Globus pallidus (tissue), 1 donor: ENCODE measurements around the gene RGS3.

ENCODE experiments used
- DNase-seq: peaks from one replicate; pipeline ENCODE4 v3.0.0-alpha.2; 2015; ENCODE audit warnings: low spot score

The RGS3 gene

DNA sequence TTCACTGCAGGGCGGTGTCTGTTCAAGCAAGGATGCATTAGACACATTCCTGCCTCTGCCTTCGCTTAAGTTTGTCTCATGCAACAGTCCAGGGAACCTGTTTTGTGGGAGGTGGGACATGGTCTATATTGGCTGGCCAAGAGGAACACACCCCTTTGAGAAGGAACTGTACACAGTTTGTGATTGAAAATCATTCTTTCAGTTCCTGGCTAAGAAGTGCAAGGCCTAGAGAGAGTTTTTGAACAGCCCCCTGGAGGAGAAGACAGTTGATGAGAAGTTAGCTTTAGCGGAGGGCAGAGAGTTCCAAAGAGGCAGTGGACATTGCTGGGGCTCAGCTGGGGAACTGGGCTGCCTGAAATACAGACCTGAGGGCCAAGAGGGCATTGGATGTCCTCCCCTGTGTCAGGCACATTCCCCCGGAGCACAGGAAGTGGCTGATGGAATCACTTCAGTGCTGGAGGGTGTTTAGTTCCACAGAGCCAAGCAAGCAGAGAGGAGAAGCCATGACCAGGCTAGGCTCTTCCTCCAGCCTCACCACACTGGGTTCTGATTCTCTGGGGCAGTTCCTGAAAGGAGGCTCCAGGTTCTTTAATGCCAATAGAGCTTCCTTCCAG lies 66.6 kb downstream of the RGS3 start:
- no peak for DNase-seq

DNA sequence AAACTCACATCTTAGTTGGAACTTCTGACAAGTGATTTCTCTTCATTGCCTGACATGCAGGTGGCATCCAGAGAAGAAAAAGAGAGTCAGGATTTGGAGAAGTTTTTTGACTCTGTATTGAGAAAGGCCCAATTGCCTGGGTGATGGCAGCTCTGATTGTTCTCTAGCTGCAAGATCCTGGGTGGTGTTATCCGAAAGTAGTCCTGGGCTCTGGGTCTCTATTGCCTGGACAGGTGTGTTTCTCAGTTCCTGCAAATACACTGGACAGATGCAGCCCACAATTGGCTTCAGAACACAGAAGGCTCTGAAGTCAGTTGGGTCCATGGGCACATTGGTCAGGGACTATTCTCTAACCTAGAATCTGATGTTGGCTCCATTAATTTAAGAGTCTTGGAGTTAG lies 67.4 kb downstream of the RGS3 start:
- no peak for DNase-seq

DNA sequence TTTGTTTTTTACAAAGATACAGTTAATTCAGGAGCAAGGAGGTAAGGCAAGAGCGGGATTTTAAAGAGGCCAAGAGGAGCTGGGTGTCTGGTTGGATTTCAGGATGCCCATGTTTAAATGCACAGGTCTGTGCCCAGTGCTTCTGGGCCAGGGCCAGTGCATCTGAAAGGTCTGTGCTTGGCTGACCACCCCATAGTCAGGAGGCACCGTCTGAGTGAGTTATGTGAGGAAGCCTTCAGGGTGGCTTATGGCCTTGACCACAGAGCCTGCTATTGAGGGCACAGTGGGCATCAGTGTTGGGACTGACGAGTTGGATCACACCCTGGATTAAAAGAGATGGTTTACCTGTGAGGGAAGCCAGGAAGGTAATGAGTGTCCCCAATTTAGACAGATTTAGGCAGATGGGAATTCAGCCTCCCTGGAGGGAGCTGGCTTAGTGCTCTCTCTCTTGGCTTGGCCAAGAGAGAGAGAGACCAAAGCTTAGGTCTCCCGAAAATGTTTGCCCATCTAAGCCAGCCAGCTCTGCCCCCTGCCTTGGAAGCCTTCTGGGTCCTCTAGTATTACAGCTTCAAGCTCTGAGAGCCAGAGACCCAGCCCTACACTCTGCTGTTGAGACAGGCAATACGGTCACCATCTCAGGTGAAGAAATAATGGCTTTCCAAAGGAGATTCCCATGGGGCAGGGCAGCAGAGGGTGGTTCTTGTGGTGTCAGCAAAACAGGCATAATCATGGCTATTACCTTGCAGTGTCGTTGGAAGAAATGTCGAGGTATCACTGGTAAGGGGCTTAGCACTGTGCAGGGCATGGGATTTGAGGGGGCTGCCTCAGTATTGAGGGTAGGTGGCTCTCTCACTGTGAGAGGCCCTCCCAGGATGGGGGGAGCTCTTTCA lies 68.6 kb downstream of the RGS3 start:
- DNase-seq, result no peak

DNA sequence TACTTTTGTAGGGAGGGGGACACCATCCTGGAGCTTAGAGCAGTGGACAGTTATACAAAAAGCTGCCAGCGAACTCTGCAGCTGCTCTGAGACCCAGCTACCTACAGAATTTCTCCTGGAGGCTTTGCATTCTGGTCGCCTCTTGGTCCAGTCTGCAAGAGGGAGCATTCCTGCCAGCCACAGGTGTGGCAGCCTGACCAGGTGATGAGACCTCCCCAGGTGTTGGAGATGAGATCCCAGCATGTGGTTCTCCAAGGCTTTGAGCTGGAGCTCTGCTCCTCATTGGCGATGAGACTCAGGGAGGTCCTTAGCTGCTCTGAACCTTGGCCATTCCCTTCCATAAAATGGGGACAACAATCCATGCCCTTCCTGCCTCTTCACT lies 69.3 kb downstream of the RGS3 start:
- DNase-seq, result no peak

DNA sequence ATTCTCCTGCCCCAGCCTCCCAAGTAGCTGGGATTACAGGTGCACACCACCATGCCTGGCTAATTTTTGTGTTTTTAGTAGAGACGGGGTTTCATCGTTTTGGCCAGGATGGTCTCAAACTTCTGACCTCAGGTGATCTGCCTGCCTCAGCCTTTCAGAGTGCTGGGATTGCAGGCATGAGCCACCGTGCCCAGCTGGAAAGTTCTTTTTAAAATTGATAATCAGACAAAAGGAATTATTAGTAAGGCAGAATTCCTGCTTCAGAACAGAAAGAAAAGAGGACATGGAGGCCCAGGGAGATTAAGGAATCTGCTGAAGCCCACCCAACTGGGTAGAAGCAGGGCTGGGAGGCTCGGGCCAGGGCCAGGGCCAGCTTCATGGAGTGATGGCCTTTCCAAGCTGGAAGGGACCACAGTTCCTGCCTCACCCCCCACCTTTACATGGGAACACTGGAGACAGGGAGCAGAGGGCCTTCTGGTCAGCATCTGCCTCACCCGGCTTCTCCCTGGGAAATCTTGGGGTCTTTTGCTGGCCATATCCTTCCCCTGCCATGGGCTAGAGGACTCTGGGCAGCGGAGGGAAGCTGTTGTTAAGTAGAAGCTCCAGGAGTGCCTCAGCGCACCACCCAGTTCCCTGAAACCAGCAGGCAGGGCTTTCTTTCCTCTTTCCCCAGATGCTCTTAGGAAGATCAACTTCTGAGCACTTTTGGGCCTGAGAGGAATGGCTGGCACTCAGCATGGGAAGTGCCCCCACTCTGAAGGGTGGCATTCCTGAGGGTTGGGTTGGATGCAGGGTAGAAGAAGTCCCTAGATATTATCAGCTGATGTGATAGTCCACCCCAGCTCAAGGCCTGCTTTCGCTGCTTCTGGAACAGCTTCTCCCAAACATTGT lies 70.1 kb downstream of the RGS3 start:
- DNase-seq, result no peak

DNA sequence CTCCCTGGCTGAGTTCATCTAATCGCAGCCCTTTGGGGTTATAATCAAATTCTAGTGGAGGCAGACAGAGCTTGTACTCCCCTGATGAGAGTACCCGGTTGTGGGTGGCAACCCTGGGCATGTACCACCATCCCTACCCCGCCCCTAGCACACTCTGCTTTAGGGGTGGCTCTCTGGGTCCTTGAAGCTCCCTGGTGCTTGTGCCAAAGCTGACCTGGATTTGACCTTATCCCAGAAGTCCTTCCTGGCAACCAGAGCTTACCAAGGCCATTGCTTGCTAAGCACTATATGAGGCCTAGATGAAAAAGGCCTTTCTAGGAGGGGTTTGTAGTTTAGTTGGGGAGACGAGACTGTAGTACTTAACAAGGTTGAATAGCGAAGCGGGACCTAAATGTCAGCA lies 72.2 kb downstream of the RGS3 start:
- no peak for DNase-seq

DNA sequence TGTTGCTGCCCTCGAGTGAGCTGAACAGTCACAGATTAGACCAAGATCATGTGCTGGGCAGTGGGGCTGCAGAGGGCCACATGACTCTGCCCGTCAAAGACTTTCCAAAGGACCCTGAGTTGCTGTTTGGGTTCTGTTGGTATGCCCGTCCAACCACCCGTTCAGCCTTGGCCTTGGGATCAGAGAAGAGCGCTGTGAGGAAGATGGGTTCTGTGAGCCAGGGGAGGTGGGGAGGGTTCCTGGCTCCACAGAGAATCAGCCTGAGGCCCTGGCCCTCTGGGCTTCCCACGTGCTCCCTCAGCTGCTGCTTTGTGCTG lies 72.6 kb downstream of the RGS3 start:
- DNase-seq, result no peak

DNA sequence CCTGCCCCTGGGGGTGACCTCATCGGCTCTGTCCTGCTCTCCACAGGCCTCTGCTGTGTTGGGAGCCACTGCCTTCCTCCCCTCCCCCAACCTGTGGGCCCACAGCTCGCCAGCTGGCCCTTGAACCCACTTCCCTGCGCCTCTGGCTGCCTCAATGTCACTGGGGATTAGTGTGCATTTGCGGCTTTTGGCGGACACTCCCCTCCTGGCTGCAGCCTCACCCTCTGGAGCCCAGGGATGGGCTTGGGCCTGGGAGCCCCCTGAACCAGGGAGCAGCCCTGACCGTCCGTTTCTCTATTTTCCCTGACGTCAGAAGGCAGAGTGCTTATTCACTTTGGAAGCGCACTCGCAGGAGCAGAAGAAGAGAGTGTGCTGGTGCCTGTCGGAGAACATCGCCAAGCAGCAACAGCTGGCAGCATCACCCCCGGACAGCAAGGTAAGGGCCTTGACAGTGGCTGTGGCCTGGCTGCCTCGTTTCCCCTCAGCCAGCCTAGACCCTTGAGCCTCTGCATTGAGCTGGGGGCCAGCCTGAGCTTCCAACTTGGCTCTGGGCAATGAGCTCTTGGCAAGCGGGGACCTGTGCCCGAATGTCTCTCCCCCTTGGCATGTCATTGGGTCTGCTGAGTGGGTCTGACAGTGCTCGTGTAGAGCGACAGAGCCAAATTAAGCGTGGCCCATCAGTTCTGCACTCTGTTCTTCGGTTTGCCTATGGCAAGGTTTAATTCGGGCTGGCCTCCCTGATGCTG lies 73.1 kb downstream of the RGS3 start:
- DNase-seq, result peak; percentile 99

DNA sequence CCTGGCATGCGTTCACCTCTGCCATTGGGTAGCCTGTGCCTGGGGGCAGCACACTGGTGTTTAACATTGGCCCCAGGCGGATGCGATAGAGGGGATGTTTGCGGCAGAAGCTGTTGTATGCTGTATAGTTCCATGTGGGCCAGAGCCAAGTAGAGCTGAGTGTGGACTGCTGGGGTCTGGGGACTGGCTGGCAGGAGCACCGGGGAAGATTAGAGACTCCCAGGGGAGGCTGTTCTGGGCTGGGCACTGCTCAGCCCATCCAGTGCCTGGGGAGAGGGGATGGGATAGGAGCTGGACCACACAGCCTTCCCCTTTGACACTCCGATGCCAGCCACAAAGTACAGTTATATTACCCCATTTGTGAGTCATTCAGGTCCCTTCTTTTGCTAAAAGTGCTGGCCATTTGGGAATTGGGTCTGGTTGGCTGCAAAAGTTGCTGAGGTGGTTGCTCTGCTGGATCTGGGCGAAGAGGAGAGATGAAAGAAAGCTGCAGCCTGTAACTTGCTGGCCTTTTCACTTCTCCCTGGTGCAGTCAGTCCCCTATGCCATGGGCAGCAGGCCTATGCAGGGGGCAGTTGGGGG lies 73.8 kb downstream of the RGS3 start:
- peak; percentile 67 for DNase-seq

DNA sequence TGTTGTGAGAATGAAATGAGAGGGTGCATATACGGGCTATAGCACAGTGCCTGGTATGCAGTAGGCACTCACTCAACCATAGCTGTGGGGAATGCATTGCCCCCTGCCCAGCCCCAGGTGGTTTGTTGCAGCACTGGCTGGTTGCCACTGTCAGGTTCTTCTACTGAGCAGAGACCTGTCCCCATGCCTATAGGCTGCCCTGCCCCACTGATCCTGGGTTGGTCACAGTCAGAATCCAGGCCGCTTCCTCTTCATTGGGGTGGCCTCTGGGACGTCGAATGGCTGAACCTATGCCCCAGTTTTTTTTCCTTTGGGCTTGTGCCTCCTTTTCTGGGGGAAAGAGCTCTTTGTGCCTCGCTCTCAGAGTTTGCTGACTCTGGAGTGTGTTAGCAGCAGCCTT lies 74.6 kb downstream of the RGS3 start:
- no peak for DNase-seq

DNA sequence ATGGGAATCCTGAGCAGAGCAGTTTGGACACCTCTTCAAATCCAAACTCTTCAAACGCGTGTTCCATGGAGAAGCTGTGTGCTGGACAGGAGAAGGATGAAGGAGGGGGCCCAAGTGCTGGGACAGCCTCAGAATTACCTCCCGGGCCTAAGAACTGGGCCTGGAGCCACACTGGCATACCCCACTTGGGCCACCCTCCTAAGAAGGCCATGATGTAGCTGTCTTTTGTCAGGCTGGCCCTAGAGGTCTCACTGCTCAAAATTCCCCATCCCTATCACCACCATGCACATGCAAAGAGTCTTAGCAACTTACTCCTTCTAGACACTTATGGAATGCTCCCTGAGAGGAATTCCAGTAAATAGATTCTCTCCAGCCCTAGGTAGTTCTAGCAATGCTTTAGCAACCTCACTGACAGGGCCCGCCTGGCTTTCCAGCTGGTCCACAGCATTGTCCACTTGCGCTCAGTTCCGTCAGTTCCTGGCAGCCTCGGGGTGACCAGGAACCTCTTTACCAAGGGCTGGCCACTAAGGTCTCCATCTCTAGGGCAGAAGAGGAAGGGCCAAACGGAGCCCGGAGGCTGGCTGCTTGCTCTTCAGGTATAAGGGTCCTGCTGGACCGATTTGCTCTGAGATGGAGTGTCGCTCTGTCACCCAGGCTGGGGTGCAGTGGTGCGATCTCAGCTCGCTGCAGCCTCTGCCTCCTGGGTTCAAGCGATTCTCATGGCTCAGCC lies 75.3 kb downstream of the RGS3 start:
- peak; percentile 45 for DNase-seq

DNA sequence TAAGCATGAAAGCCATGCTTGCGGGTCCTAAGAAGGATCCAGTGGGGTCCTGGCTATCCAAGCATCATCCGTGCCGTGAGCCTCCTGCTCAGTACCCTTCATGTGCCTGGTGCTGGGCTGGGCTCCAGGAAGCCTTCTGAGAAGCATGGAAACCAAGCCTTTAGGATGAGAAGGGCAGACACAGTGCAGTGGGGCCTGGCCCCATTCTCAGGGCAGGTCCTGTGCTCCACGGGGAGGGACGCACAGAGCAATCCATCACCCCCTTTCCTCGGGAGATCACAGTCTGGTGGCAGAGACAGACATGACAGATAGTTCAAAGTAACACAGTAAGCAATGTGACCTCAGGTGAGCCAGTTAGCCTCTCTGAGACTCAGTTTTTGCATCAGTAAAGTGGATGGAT lies 76.9 kb downstream of the RGS3 start:
- no peak for DNase-seq

DNA sequence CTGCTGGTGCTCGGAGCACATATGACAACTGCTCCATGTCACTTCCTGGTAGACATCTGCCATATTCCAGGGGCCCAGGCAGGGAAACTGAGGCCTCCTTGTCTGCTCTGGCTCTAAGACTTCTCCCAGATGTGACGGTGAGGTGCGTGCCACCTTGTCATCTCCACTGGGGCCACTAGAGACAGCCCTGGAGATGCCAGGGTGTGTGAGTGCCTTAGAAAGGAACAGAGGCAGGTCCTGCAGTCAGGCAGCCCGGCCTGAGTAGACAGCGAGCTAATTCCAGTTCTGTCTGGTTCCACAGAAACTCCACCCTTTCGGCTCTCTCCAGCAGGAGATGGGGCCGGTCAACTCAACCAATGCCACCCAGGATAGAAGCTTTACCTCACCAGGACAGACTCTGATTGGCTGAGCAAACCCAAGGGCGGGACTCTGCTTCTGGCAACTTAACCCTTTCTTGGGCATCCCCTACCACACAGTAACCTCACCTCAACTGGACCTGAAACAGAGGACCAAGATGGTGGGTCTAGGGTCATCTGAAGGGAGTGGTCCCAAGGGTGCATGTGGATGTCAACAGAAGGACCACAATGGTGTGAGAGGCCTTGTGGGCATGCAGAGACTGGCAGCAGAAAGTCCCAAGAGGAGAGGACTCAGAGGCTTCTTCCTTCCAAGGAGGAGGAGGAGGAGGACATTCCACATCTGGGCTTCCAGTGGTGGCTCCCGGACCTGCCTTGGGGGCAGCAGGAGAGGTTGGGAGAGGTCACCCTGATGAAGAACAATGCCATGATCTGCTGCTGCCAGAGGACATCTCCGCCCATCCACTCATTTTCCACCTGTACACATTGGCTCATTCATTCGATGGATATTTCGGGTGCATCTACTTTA lies 77.7 kb downstream of the RGS3 start:
- peak; percentile 85 for DNase-seq

DNA sequence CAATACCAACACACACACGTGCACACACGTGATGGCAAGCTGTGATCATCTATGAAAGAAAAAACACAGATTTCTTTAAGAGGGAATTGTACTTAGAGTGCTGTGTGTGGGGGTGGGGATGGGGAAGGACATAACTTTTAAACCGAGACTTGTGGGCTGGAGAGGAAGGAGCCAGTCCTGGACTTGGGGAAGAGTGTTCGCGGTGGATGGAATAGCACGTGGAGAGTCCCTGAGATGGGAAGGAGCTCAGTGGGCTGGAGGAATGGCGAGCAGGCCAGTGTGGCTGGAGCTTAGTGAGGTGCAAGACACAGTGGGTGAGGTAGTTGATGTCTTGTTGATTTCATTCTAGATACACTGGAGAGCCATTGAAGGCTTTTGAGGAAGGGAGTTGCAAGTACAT lies 78.5 kb downstream of the RGS3 start:
- no peak for DNase-seq

DNA sequence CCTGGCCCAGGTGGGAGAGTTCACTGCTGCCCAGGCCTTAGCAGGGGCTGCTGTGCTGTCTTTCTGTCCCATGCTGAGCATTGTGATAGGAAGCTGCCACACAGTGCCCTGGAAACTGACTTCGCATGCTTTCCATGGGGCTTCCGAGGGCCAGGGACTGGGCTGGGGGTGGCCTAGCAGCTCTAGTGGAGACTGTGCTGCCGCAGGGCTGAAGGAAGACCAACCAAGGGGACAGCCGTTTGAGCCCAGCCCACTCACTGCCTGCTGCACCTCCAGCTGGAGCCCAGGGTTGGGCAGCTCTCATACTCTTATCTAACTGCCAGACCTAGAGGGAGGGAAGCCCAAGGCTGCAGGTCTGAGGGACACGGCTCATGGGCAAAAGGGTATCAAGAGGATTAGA lies 79.2 kb downstream of the RGS3 start:
- no peak for DNase-seq

DNA sequence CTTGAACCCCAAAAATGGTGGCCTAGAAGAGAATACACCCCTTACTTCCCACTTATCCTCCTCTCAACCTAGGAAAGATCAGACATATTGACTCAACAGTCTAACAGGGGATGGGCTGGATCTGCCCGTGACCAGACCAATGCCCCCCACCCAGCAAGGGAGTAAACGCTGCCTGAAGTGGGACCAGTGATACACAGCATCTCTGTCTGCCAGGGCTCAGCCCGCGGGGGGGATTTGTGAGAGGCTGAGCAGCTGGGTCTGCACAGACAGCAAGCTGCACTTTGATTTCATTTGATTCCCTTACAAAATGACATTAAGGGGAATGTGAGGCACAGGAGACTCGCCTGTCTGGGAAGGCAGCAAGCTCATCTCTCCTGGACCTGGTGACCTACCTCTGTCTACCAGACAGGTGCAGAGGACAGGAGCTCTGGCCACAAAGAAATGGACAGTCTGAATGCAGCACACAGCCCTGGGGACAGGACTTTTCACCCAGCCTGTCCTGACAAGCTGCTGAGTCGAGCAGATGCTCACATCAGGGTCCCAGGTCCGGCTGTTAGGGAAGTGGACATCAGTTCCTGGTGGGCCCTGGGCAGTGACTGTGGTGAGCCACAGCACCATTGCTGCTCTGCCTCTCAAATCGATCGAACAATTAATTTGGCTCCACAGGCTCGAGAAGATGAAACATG lies 79.9 kb downstream of the RGS3 start:
- DNase-seq, result peak; percentile 64

DNA sequence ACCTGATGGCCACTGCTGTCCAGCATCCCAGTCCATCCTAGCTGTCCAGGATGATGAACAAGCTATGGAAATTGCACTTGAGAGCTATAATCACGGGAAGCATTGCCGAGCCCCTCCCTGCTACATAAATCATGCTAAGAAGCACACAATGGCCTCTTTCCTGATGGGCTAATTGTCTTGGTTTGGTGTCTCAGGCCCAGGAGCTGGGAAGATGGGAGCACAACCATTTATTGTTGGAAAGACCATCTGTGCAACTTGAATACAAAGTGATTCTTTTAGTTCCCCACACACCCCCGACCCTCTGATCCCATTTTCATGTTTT lies 80.4 kb downstream of the RGS3 start:
- peak; percentile 73 for DNase-seq

DNA sequence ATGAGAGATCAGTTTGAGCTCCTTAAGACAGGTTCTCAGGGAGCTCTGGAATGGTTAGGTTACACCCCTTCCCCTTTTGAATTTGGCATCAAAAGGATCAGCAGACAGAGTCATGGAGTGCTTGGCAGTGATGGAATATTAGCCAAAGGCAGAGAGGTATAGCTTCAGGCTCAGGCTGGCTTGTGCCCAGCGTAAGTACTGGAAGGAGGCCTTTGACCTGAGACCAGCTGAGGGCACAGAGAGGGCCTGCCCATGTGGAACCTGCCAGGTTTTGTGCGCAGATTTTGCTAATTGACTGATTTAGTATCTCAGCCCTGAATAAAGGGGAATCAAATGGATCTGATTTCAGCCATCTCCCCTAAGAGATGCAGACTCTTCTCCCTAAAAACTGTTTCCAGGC lies 81.5 kb downstream of the RGS3 start:
- DNase-seq, result no peak

DNA sequence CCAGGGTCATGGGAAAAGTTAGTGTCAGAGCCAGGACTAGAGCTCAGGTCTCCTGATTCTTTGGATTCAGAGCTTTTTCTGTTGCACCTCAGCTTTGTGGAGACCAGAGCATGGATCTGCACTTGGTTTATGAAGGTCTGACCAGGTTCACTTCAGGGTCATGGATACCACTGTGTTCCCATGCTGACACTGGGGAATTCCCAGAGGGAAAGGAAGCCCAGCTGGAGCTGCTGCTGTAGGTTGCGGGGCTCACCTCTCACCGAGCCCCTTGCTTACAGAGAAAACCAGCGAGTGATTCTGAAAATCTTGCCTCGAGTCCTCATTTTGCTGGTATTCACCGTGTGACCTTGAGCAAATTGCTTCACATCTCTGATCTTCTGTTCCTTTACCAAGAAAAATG lies 83.0 kb downstream of the RGS3 start:
- DNase-seq, result no peak

DNA sequence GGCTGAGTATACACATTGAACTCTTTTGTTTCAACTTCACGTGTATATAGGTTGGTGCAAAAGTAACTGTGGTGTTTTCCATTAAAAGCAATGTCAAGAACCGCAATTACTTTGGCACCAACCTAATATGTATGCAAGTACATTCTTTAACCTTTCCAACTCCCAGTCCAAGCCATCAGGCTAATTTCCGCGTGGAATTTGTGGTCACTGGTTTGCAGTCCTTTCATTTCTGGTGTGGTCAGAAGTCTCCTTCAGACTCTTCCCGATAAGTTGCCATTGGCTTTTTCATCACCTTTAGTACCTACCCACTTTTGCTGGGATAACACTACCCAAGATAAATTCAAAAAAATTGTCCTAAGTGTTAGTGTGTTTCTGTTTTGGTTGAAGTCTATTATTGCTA lies 84.0 kb downstream of the RGS3 start:
- DNase-seq, result no peak
